NCI-H446 (cell line): ENCODE data around the gene MAMDC4.
"Not testable (repeated sequence)": the region's sequence is repeated elsewhere in the genome, so short reads cannot be mapped to it uniquely, and the experiment has no call there.

Source experiments
- DNase-seq, 2 experiments: peaks; one replicate each; lab custom pipeline; 2025; lab: John Stamatoyannopoulos, UW

Gene MAMDC4

DNA sequence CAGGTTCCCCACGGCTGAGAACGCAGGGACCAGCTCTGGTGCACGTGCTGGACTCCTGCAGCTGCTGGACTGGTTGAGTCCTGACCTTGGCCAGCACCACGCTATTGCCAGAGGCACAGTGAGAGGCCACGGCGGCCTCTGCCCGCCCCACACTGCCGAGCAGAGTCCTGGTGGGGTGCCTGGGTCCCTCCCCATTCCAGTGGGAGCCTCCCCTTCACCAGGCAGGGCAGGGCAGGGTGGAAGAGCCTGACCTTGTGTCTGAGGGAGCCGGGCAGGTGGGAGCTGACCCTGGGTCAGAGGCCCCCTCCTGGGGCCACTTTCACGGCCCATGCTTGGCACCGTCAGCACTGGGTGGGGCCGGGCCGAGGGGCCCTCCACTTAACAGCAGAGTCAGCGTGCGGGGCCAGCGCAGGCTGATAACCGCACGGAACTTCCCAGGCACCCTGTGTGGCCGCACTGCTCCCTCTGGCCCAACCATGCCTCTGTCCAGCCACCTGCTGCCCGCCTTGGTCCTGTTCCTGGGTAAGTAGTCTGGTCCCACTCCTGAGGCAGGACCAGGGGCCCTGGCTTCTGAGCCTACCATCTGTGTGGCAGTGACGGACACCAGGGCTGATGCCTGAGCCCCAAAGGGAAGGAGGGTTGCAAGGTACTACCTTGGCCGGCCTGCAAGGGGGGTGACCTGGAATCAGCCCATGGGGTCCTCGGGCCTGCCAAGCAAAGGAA, at the start of gene MAMDC4:
MAMDC4 (plus strand) TSS at position 406 of the 723 bp plus-strand sequence; CDS start at position 477, 71 bp downstream.
- DNase-seq, result no peak

DNA sequence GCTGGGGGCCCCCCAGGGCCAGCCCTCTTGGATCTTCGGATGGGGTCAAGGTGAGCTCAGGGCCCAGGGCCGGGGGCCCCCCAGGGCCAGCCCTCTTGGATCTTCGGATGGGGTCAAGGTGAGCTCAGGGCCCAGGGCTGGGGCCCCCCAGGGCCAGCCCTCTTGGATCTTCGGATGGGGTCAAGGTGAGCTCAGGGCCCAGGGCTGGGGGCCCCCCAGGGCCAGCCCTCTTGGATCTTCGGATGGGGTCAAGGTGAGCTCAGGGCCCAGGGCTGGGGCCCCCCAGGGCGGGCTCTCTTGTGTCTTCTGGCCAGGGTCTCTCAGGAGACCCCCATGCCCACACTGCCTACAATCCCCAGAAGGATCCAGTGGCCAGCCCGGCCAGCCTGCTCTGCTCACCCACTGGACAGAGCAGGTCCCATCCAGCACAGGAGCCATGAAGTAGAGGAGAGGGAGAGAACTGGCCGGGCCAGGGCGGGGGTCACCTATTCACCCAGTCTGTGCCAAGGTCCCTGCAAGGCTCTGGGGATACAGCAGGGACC, 49.1 kb upstream of the MAMDC4 start:
- not testable (repeated sequence) for DNase-seq

DNA sequence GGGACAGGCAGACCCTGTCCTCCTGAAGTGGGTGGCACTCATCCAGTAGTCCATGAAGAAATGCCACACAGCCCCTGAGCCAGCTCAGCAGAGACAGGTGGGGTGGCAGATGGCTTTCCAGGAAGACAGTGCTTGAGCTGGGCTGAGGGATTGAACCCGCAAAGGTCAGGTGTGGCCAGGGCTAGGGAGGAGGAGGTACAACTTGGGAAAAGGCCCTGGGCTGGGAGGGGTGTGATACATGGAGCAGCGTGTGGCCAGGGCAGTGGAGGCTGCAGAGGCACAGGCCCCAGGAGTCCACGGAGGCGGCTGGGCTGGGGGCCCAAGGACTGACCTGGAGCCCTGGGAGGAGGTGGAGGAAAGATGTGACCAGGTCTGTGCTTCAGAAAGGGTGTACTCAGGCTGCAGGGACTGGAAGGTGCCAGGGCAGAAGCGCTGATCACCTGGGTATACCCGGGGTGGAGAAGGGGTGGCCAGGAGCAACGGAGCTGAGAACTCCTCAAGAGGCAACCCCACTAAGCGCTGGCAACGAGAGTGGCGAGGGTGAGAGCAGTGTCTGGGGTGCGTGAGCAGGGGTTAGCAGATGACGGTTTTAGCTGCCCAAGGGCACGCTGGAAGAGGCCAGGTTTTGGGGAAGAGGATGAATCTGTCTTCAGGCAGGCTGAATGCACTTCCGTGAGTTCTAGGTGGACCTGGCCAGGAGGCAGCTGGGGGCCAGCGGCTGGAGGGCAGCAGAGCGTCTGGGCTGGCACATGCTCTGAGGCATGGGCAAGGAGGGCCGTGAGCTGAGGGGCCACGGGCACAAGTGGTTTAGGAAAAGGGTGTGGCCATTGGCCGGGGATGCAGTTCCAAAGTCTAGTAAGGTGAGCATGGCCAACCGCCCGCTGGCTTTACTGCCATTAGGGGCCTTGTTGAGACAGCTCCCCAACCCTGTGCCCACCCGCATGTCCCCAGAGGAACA, 48.3 kb upstream of the MAMDC4 start:
- DNase-seq, result no peak

DNA sequence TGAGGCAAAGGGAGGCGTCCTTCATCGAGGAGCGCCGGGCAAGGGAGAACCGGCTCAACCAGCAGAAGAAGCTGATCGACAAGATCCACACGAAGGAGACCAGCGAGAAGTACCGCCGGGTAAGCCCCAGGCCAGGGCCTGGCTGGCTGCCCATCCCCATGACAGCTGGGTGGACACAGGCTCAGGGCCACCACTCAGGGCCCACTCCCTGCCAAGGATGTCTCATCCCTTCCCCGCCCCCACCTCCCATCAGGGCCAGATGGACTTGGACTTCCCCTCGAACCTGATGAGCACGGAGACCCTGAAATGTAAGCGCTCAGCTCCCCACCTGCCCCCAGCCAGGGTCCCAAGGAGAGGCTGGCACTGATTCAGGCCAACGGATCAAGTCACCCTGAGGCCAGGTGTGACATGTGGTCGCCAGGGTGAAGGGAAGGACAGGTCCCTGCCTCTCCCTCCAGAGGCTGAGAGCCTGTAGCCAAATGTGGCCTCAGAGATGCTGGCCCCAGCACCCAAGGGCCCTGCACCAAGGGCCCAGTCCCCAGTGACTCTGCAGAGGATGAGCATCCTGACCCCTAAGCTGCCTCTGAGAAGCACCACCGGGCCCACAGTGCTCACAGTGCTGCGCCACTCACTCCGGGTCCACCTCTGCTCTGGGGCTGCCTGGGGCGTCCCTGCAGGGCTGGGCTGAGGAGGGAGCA, 47.5 kb upstream of the MAMDC4 start:
- DNase-seq, result no peak

DNA sequence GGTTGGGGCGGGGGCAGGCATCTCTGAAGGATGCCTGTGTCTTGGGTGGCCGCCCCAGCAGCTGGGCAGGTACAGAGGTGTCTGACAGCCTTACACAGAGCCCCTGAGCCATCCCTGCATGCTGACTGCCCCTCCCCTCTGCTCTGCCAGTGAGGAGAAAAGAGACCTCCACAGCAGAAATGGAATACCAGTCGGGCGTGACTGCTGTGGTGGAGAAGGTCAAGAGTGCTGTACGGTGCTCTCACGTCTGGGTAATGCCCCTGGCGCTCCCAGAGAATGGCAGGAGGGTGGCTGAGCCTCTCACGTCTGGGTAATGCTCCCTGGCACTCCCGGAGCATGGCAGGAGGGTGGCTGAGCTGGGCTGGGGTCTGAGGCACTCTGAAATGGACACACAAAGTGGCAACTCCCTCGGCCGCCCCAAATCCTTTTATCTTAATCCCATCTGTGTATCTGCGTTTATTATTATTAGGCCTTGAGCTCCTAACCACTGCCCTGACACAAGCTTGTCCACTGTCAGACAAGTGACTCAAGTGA, 46.9 kb upstream of the MAMDC4 start:
- DNase-seq, result no peak

DNA sequence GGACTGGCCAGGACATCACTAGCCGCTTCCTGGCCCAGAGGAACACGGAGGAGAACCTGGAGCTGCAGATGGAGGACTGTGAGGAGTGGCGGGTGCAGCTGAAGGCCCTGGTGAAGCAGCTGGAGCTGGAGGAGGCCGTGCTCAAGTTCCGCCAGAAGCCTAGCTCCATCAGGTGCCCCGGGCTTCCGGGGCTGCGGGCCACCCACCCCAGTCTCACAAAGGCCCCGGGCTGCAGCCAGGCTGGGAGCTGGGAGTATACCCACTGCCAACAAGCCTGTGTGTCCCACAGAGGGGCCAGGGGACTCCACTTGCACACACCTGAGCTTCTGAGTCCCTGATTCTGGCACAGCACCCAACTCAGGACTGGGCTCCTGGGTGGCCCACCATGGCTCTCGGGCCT, 46.1 kb upstream of the MAMDC4 start:
- no peak for DNase-seq

DNA sequence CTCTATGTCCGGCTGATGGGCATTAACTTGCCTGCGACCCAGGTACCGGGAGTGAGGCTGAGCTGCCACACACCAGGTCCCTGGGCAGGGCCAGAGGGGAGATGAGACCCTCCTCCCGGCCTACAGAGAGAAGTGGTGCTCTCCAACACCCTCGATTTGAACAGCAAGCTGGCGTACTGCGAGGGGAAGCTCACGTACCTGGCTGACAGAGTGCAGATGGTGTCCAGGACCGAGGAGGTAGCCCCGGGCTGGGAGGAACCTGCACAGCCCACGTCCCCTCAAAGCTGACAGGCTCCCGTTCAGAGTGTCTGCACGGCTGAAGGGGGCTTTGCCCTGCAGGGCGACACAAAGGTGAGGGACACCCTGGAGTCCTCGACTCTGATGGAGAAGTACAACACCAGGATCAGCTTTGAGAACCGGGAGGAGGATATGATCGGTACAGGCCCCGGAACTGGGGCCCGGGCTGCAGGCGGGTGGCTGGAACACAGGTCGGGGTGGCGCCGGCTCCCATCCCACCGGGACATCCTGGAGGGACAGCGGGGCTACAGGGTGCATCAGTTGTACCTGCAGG, 45.4 kb upstream of the MAMDC4 start:
- no peak for DNase-seq

DNA sequence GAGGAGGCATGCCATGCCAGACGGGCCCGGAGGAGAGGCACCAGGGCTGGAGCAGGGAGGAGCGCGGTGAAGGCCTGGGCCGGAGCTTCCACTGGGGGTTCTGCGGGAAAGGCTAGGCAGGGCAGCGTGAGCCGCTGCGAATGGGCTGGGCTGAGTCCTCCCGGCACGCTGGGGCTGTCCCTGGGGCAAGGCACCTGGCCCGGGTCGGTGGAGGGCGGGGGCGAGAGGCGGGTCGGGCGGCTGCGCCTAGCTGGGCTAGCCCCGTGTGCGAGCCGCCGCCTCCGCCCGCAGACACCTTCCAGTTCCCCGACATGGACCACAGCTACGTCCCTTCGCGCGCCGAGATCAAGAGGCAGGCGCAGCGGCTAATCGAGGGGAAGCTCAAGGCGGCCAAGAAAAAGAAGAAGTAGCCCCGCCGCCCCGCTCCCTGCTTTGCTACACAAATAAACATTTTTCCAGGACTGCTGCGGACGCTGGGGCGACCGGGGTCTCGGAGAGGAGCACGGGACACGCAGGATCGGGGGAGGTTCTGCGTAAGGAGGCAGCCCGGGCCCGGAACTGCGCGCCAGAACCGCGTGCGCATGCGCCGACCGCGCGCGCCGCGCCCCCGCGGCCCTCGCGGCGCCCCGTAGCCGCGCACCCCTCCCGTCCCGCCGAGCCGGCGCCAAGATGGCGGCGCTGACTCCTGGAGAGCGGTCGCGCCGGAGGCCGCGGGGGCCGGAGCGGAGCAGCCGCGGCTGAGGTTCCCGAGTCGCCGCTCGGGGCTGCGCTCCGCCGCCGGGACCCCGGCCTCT, 44.7 kb upstream of the MAMDC4 start, which contains the start of gene RABL6:
RABL6 (plus strand) TSS at position 668 of the 794 bp plus-strand sequence. CDS start 249 bp downstream, outside the sequence.
- DNase-seq, result peak in 1 of 2 experiments; percentile 69

DNA sequence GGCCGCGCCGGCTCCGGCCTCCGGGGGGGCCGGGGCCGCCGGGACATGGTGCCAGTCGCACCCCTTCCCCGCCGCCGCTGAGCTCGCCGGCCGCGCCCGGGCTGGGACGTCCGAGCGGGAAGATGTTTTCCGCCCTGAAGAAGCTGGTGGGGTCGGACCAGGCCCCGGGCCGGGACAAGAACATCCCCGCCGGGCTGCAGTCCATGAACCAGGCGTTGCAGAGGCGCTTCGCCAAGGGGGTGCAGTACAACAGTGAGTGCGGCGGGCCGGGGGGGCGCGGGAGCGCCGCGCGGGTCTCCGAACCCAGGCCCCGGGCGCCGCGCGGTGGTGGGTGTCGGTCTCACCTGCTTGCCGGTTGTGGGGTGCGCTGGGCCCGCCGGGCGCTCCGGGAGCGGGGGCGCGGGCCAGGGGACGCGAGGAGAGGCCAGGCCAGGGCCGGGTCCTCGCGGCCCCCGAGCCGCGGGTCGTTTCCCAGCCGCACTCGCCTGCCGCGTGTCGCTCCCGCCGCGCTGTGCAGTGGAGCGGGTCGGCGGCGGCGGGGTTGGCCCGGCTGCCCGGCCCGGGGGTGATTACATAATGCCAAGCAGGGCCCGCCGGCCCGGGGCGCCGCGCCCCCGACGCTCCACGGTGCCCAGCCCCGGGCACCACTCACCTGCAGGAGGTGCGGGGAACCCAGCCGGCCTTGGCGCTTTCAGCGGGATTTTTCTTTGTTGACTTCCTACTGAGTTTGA, 43.9 kb upstream of the MAMDC4 start:
- DNase-seq, result no peak

DNA sequence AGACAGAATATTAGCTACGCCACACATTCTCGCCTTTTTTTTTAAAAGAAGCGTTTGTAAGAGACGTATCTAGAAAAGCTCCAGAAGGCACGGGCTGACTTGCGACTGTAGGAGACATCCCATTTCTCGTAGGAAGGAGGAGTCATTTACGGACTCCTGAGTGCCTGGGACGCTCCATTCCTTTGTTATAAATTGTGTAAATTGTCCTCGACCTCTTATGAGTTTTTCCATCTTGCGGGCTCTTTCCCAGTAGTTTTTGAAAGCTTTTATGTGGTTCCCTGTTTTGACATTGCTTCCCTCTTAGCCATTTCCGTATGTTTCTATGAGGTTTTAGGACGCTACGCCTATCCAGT, 43.4 kb upstream of the MAMDC4 start:
- no peak for DNase-seq

DNA sequence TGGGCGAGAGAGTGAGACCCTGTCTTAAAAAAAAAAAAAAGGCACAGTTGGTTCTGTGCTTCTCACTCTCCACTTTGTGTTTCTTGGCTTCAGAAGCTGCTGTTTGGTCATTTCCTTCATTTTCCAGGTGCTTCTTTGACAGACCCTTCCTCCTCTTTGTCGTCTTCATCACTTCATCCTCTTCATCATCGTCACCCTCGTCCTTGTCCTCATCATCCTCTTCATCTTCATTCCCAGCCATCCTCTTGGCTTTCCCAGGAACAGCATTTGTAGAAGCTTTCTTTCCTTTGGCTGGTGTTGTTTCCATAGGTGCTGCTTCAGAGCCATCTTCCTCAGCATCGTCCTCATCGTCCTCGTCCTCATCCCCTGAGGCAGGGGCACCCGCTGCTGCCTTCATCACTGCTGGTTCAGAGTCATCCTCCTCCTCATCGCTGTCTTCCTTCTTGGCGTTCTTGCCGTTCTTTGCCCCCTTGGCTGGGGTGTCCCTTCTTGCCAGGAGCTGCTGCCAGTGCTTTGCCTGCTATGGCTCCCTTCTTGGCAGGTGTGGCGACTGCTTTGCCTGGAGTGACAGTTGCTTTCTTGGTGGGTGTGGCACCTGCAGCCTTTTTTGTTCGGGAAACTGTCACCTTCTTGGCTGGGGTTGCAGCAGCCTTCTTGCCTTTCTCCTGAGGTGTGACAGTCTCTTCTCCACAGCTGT, 37.3 kb upstream of the MAMDC4 start:
- no peak for DNase-seq

DNA sequence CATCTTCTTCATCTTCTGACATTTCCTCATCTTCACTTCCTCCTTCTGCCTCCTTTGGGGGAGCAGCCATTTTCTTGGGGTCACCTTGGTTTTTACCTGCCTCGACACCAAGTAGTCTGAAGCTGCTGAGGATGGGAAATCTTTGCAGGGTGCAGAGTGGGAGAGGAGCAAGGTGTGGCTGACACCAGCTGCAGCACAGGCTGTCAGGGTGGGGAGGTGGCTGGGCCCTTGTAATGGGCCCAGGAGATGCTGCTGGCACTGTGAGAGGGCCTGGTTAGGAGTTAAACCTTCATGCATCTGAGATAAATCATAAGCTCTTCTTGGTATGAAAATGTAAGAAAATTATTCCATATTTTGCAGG, 36.7 kb upstream of the MAMDC4 start:
- DNase-seq, result no peak

DNA sequence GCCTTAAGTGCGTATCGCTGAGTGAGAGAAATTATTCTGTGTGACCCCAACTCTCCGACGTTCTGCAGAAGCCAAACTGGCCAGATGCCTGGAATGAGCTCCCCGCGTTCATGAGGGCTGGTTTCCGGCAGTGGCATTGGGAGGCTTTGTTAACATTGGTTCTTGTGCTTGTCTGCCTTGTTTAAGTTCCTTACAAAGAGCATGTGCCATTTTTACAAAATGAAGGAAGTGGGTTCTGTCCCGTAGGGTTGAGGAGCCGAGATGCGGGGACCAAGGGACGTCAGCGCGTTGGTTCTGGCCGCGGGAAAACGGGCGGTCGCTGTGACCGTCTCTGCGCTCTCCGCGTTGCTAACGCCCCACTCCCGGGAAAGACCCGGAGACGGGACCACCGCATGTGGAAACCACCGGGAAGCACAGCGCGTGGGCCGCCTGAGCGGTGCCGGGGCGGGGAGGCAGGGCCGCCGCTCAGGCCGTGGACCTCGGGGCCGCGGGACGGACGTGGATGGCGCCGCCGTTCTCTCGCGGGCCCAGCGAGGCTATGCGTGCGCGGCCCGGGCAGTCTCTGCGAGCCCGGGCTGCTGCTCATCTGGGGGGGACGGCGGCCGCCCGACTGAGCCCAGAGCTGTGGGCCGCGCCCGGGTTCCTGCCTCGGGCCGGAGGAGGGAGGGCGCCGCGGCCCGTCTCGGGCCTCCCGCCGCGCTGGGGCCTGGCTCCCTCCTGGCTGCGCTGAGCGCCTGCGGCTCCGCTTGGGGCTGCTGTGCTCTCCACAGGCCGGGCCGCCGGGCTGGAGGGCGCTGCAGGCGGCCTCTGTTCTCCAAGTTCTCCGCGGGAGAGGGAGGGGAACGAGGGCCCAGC, 30.9 kb upstream of the MAMDC4 start:
- DNase-seq, result no peak

DNA sequence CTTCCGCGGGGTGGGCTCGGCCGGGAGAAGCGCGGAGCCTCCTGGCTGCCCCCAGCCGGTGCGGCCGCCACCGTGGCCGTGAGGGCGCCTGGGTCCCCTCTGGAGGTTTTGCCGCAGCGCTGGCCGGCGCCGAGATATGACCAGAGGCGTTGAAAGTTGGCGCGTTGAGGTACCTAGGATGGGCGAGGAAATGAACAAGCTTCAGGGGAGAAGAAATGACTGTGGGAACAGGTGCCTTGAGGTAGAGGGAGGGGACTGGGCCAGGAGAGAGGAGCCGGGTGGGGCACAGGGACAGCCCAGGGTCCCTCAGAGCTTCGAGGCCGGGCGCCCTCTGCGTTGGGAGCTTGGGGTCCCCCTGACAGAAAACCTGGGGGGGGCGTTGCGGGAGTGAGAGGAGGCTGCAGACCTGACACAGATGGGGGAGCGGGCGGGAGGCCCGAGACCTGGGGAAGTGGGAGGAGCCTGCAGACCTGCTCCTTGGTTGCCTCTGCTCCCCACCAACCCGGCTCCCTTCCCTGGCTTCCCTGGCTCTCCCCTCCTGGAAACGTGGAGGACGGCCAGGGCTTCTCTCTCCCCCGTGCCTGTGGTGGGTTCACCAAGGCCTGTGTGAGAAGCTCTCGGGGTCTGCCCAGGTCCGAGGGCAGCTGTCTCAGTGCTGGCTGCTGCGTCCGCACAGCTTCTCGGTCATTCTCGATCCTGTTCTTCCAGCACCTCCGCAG, 30.2 kb upstream of the MAMDC4 start:
- no peak for DNase-seq

DNA sequence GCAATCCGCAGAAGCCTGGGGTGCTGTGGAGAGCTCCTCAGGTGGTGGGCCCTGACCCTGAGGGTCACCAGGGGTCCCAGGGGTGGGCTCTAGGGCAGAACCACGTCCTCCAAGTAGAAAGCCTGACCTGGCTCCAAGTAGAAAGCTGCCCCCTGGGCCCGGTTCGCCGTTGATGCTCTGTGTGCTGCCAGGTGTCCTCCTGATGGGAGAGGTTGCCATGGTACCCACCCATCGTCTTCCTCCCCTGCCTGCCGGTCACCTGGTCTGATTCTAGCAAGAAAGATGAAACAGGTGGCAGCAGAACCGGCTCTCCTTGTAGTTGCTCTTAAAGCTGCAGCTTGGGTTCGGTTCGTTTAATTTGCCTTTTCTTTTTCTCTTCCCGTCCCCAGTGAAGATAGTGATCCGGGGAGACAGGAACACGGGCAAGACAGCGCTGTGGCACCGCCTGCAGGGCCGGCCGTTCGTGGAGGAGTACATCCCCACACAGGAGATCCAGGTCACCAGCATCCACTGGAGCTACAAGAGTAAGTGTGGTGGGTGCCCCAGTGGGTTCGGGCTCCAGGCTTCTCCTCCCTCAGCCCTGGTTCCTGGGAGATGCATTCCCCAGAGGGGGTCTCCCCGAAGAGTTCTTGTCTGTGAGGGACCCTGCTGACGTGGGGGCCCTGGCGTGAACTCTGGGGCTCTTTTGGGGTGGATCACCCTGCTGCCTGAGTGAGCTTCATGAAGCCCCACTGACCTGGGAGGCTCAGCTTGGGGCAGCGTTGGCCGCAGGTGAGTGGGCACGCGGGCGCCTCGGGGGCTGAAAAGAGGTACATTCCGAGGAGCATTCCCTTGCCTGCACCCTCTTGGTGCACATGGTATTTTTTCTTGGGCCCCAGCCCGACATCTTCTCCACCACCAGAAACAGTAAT, 28.8 kb upstream of the MAMDC4 start:
- no peak for DNase-seq

DNA sequence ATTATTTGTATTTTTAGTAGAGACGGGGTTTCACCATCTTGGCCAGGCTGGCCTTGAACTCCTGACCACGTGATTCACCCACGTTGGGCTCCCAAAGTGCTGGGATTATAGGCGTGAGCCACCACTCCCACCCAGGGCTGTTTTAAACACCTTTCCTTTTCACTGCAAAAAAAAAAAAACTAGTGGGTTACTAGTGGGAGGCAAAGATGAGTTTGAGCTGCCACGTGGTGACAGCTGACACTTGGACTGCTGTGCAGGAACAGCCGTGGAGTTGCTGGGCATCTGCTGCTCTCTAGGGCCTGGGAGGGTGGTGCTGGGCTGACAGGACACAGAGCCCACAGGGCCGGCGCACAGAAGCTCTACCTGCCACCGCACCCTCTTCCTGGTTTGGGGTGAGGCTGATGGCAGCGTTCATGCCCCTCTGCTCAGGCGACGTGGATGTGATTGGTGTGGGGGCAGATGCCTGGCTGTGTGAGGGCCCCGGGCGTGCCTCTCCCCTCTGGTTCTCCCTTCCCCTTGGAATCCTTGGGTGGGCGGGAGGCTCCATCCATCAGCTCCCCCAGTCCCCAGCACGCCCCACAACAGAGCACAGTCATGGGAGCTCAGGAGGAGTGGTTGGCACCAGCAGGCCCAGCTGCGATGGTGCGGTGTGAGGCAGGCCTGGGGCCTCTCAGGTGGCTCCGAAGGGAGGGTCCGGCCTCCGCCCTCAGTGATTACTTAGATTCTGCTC, 27.5 kb upstream of the MAMDC4 start:
- DNase-seq, result no peak
